Measurements from ENCODE around the gene TLR2.

TLR2 gene, protein sequence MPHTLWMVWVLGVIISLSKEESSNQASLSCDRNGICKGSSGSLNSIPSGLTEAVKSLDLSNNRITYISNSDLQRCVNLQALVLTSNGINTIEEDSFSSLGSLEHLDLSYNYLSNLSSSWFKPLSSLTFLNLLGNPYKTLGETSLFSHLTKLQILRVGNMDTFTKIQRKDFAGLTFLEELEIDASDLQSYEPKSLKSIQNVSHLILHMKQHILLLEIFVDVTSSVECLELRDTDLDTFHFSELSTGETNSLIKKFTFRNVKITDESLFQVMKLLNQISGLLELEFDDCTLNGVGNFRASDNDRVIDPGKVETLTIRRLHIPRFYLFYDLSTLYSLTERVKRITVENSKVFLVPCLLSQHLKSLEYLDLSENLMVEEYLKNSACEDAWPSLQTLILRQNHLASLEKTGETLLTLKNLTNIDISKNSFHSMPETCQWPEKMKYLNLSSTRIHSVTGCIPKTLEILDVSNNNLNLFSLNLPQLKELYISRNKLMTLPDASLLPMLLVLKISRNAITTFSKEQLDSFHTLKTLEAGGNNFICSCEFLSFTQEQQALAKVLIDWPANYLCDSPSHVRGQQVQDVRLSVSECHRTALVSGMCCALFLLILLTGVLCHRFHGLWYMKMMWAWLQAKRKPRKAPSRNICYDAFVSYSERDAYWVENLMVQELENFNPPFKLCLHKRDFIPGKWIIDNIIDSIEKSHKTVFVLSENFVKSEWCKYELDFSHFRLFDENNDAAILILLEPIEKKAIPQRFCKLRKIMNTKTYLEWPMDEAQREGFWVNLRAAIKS

DNA sequence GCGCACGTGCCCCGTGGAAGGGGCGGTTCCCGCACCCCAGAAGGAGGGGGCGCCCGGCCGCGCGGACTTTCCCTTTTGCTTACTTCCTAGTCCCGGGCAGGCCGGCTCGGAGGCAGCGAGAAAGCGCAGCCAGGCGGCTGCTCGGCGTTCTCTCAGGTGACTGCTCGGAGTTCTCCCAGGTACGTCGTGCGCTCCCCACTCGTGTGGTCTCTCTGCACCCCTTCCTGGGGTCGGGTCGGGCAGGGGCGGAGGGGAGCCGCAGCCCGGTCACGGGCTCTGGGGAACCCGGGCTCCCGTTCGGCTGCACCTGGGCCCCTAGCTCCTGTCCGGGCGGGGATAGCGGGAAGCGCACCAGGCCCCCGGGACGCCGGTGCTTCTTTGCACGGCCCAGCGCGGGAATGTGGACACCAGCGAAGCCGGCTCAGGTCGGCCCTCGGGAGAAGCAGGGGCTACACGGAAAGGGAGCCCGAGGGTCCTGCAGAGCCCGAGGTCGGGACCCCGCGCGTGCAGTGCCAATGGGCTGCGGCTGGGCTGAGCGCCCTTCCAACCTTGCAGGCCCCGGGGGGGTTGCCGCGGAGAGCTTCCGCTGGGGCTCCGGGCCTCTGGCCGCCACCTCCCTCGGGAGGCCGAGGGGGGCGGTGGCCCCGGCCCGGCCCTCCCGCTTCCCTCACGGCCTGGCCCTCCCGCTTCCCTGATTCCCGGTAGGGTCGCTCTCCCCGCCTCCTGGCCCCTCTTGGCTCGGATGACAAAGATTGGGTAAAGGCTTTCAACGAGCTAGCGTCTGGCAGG, at the start of gene TLR2:
TLR2 (plus strand) TSS at position 99 of the 789 bp plus-strand sequence. CDS start 18,628 bp downstream, outside the sequence.
- no peak for DNase-seq (ENCODE audit: low read depth, low spot score)

DNA sequence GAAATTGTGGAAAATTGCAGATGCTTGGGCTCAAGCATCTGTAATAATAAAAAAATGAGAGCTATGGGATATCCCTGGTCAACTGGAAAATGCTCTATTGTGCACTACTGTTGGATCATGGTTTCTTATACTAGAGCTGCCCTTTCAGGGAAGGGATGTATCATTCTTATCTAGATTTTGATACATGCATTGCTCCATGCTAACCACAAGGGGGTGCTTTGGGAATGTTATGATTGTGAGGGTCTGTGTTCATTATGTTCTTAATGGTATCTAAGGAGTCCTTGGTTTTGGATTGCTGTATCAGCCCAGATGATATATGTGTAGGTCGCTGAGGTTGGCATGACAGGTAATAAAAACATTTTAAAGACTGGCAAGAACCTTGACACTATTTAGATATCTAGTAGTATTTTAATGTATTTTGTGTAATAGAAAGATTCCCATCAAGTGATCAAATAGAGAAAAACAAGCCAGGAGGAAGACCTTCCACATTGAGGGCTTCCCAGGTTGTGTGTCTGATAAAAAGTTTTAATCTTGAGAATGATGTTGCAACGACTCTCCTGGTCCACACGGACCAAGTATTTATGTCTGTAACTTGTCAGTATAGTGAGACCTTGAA, 49.2 kb upstream of the TLR2 start:
- DNase-seq (ENCODE audit: low read depth, low spot score) = no peak

DNA sequence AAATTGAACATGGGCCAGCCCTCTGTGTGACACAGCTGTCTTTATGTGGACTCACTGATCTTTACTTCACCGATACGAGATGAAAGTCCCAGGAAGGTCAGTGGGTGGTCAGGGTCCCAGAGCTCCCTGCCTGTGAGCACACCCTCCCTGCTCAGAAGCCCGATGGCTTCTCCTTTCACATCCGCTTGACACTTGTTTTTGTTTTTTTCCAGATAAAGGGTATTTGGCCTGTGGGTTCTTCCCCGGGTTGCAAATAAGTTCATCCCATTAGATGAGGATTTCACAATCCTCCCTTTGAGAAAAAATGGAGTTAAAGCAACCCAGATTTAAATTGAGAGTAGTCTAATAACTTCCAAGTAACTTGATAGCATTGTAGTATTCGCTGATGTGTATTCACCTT, 48.2 kb upstream of the TLR2 start:
- no peak for DNase-seq (ENCODE audit: low read depth, low spot score)

DNA sequence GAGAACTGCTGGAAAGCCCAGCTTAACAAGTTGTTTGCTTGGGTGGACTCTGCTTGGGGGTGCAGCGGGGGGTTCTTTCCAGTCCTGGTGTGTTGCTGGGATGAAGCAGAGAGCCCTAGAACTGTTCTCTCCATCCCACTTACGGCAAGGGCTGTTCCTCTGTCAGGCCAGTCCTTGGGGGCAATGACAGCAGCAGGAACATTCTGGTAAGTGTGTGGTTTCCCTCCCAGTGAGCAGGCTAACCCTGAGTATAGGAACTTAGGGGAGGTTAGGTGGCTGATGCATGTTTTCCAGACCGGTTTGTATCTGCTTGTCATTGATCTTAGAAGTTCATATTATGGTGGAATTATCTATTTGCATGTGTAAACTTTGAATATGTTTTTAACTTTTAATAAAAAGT, 46.9 kb upstream of the TLR2 start:
- no peak for DNase-seq (ENCODE audit: low read depth, low spot score)

DNA sequence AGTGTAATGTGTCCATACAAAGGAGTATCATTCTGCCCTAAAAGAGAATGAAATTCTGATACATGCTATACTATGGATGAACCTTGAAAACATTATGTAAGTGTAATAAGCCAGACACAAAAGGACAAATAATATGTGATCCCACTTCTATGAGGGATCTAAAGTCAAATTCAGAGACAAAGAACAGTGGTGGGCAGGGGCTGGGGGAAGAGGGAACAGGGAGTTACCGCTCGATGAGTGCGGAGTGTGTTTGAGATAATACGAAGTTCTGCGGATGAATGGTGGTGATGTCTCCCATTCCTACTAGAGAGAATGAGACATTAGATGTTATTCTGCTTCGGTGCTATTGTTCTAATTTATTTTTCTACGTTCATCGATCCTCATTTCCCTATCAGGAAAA, 46.1 kb upstream of the TLR2 start:
- DNase-seq (ENCODE audit: low read depth, low spot score) = no peak

DNA sequence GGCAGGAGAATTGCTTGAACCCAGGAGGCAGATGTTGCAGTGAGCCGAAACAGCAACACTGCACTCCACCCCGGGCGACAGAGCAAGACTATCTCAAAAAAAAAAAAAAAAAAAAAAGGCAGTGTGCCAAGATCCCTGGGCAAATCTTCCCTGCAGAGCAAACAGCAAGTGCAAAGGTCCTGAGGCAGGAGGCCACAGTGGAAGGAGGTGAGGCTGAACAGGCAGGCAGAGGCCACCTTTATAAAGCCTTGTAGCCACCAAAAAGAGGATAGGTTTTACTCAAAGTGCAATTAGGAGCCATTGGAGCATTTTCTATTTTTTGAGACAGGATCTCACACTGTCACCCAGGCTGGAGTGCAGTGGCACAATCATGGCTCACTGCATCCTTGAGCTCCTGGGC, 45.1 kb upstream of the TLR2 start:
- DNase-seq (ENCODE audit: low read depth, low spot score) = no peak

DNA sequence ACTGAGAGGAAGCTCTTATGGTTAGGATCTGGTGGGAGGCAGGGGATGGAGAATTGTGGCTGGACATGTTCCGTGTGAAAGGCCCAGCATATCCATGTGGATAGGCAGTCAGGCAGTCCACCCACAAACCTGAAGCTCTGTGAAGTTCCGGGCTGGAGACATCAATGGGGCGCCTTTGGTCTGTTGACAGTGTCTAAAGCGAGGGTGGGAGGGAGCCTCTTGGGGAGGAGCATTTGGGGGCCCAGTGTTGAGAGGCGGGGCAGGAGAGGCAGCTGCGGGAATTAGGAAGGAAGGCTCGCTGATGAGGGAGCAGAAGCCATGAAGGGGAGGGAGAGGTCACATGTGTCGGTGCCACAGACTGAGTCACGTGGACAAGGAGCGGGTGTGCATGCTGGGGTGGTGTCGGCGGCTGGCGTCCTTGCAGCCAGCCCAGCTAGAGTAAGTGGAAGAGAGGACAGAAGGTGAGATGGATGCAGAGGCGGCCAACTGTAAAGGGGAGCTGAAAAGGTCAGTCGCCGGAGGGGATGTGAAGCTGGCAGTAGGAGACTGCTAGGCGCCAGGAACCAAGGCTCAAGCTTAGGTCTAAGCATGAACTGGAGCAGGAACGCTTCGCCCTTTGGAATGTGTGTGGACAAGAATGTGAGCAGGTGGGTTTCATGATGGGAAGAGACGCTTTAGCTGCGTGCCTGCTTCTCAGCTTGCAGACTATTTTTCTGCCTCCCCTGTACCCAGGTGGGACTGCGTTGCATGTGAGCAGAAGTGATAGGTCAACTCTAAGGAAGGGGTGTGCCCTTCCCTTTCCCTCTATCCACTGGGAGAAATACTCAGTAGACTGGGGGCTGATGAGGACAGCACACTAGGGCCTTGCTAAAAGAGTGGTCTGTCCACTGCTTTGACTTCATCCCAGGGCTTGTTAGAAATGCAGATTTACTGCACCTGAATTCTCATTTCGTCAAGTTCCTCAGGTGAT, 44.0 kb upstream of the TLR2 start:
- DNase-seq (ENCODE audit: low read depth, low spot score) = no peak

DNA sequence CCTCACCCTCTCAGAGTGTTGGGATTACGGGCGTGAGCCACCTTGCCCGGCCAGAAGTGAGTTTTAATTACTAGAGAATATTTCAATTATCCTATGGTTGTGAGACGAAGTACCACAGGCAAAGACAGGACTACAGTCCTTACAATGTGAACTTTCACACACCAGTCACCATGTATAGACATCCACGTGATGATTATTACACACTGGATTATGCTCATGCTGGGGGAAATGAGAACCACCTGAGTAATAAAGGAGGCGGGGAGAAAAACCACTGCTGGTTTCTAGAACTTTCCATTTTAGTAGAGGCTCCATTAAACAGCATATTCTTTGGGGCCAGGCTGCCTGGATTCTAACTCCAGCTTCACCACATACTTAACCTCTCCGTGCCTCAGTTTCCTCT, 42.5 kb upstream of the TLR2 start:
- no peak for DNase-seq (ENCODE audit: low read depth, low spot score)

DNA sequence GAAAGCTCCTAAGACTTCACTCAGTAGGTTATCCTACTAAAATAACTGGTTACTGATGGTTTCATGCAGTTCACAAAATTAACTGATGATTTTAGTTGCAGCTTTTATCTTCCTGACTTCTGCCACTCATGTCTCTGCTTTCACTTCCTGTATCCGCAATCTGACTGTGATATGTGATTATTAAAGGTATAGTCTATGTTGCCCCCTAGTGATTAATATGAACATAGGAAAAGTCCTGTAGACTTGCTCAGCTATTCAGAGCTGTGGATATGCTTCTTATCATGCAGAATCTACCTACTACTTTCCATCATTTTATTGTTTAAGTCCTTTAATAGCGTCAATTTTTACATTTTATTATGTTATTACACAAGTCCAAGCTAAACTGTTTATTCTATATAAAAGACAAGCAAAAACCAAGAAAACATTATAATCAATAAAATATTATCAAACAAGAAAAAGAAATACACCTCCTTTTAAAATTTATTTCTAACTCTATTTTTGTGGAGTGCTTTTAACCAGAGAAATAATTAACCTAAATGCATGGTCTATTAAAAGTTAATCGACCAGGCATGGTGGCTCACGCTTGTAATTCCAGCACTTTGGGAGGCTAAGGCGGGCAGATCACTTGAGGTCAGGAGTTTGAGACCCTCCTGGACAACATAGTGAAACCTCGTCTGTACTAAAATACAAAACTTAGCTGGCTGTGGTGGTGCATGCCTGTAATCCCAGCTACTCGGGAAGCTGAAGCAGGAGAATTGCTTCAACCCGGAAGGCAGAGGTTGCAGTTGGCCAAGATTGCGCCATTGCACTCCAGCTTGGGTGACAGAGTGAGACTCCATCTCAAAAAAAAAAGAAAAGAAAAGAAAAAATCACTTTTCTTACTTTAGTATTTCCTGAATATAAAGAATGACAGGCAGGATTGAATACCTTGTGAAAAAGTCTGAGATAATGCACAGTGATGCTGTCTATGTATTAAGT, 40.4 kb upstream of the TLR2 start:
- DNase-seq (ENCODE audit: low read depth, low spot score) = no peak

DNA sequence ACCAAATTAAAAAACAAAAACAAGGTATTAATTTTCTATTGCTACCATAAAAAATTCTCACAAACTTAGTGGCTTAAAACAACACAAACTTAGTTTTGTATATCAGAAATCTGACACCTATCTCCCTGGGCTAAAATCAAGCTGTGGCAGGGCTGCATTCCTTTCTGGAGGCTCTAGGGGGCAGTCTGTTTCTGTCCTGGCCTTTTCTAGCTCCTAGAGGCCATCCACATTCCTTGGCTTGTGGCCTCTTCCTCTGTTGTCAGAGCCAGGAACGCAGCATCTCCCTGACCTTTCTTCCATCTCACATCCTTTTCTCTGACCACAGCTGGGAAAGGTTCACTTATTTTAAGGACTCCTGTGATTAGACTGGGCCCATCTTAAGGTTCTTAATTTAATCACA, 38.9 kb upstream of the TLR2 start:
- DNase-seq (ENCODE audit: low read depth, low spot score) = no peak

DNA sequence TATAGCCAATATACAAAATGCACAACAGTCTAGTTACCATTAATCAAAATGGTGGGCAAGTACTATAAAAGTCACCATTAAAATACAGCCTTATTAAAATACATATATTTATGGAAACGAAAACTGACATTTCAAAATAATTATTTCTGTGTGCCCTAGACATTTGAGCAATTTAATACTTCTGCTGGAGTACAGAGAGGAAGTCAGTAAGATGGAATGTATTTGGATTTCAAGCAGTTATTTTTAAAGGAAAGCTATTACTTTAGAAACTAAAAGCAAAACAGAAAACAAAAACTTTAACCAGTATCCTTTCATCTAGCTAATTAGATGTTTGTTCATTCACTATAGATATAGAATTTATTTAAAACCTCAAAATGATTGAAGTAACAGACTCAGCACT, 37.8 kb upstream of the TLR2 start:
- DNase-seq (ENCODE audit: low read depth, low spot score) = no peak

DNA sequence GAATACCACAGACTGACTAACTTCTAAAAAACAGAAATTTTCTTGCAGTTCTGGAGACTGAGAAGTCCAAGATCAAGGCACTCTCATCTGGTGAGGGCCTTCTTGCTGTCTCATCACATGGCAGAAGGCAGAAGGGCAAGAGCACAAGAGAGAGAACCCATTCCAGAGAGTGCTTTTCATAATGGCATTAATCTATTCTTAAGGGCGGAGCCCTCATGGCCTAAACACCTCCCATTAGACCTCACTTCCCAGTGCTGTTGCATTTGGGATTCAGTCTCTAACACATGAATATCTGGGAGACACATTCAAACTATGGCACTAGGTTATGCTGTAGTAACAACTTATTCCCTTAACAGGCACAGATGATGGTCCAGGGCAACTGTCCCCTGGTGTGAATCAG, 37.1 kb upstream of the TLR2 start:
- DNase-seq (ENCODE audit: low read depth, low spot score) = no peak

DNA sequence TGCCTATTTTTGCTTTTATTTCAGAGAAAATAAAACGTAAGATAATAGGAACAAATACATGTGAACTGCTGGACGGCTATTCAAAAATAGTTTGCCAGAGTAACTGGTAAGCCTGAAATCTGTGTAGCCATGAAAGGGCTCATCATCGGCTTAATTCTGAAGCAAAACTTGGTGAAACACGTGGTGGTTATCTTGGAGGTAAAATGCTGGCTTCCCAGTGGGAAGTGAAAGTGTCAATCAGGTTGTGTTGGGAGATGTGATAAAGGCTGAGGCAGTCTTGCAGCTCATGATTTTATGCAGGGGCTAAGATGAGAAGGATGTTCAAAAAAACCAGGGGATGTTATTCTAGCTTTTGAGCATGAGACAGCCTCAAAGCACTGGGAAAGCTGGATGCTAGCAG, 36.1 kb upstream of the TLR2 start:
- DNase-seq (ENCODE audit: low read depth, low spot score) = no peak

DNA sequence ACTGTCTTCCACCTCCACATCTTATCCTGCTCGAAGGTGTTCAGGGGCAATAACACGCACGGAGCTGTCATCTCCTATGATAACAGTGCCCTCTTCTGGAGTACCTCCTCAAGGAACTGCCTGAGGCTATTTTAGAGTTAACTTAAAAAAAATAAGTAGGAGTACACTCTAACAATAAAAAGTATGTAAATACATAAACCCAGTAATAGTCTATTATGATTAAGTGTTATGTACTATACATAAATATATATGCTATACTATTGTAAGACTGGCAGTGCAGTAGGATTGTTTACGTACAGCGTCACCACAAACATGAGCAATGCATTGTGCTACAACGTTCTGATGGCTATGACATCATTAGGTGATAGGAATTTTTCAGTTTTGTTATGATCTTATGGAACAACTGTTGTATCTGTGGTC, 34.5 kb upstream of the TLR2 start:
- DNase-seq (ENCODE audit: low read depth, low spot score) = no peak

DNA sequence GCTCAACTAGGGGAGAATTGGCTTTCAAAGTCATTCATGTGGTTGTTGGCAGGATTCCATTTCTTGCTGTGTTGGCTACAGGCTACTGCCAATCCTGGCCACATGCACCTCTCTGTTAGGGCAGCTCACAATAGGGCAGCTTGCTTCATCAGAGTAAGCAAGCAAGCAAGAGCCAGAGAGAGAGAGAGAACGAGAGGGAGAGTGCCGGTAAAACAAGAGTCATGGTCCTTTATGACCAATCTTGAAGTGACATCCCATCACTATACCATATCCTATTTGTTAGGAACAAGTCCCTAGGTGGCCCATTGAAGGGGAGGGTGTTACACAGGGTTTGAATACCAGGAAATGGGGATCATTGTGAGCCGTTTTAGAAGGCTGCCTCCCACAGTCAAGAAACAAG, 33.0 kb upstream of the TLR2 start:
- DNase-seq (ENCODE audit: low read depth, low spot score) = no peak

DNA sequence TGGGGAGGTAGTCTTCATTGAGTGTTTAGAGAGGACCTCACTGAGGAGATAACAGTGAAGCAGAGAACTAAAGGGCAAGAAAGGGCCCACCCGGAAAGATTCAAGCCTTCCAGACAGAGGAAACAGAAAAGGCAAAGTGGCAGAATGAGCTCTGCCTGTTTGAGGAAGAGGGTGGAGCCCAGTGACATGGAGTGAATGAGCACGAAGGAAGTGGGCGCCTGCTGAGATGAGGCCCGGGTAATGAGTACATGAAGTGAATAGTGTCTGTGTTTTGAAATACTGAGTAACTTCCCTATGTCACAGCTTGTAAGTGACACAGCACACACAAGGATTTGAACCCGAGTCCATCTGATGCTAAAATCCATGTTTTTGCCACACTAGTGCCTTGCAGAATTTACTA, 32.5 kb upstream of the TLR2 start:
- no peak for DNase-seq (ENCODE audit: low read depth, low spot score)

DNA sequence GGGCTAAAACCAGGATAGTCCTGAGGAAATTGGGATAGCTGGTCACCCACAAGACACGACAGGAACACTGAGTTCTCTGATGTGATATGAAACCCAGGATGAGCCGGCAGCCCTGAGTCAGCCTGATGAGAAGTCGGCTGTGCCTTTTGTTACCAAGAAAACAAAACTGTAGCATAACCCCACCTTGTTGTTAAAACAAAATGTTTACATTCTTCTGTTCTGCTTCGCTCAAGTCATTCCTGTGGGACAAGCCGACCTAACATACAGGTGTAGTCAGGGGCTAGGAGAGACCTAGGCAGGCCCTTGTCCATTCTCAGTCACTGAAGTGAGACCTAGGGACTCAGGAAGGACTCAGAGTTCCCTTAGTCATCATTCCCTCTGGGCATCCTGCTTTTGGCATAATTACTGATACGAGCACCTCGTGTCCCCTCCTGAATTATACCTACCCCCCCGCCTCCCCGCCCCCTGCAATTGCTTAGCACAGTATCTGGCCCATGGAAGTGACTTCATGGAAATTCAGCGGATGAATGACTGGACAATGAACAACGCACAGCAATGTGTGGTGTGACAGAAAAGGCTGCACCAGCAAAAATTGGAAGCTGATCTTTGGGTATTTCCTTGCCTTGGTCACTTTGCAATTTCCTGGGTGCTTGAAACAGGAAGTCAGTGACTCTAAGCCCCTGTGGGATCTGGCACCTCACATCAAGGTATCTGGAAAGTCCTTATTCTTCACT, 31.9 kb upstream of the TLR2 start:
- no peak for DNase-seq (ENCODE audit: low read depth, low spot score)

DNA sequence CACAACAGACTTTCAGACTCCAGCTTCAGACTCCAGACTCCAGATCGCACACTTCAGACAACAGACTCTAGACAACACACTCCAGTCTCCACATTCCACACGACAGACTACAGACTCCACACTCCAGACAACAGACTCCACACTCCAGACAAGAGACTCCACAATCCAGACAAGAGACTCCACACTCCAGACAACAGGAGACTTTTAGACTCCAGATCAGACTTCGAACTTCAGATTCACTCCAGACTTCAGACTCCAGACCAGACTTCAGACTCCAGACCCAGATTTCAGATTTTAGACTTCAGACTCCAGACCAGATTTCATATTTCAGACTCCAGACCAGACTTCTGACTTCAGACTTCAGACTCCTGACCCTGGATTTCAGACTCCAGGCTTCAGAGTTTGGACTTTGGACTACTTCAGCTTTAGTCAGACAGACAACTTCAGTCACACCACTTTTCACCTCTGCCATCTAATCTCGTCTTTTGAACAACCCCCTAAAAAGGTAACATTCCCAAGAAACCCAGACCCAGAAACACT, 29.0 kb upstream of the TLR2 start:
- DNase-seq (ENCODE audit: low read depth, low spot score) = no peak

DNA sequence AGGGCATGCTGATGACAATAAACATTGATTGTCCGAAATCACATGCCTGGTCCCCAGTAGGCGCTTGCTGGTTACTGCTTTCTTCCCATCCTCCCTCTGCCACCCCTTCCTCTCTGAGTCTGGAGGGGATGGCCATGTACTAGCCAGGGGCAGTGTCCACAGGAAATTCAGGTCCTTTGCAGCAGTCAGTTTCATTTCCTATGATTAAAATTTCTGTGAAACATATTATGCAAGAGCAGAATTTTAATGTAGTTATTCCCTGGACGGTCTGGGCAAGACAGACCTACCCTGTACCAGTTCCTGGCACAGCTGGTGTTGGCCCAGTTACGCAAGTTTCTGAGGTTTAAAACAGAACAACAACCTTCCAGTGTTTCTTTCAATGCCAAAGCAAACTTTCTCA, 28.2 kb upstream of the TLR2 start:
- DNase-seq (ENCODE audit: low read depth, low spot score) = no peak

All from smooth muscle cell of the brain vasculature (primary cell).